Heart right ventricle (tissue), 16 donors: Measurements from ENCODE around the gene LRRN4. TPM values are rescaled to one million over a fixed set of nuclear protein-coding genes. Genes with fewer than 3 reads are reported as not detected.

Source experiments
- ATAC-seq, 8 donors: fragments of 200-7000 bp; cut with Tn5 transposase; one replicate each; pipeline ENCODE4 v1.9.1; 2020; ENCODE audit warnings: mild to moderate bottlenecking in 8 of 8, moderate library complexity in 8 of 8, moderate number of reproducible peaks in 1 of 8
- DNase-seq, 2 donors: peaks; one replicate each; pipeline ENCODE4 v3.0.0-alpha.2; 2020
- H3K27ac ChIP-seq, 10 donors: fragments of 200-600 bp; sonication (generic) in 2 of 10; one replicate each; pipeline versions ENCODE4 v1.5.0 to v1.8.0; 2020 to 2022; ENCODE audit warnings: mild to moderate bottlenecking in 3 of 10
- H3K27me3 ChIP-seq, 7 donors: fragments of 200-600 bp; one replicate each; pipeline ENCODE4 v1.8.0; 2021 to 2022; ENCODE audit warnings: mild to moderate bottlenecking in 2 of 7
- H3K36me3 ChIP-seq, 9 donors: fragments of 200-600 bp; sonication (generic) in 1 of 9; one replicate each; pipeline versions ENCODE4 v1.5.0 to v1.8.0; 2020 to 2022; ENCODE audit warnings: mild to moderate bottlenecking in 2 of 9
- H3K4me1 ChIP-seq, 9 donors: fragments of 200-600 bp; sonication (generic) in 1 of 9; one replicate each; pipeline versions ENCODE4 v1.5.0 to v1.8.0; 2020 to 2022; ENCODE audit warnings: mild to moderate bottlenecking in 4 of 9
- H3K4me3 ChIP-seq, 10 donors: fragments of 200-600 bp; sonication (generic) in 2 of 10; one replicate each; pipeline versions ENCODE4 v1.5.0 to v1.8.0; 2020 to 2022; ENCODE audit warnings: mild to moderate bottlenecking in 7 of 10, moderate library complexity in 2 of 10
- H3K9me3 ChIP-seq, 11 donors: fragments of 200-600 bp in 10 of 11; sonication (generic) in 2 of 11; one replicate each; pipeline versions ENCODE4 v1.5.0 to v1.8.0; 2013 to 2022; ENCODE audit warnings: mild to moderate bottlenecking in 2 of 11, control low read depth in 1 of 11, moderate library complexity in 1 of 11
- WGBS, 2 donors: extraction: QIAGEN DNeasy Blood & Tissue Kit; methylation state at CpG; one replicate each; pipeline ENCODE4 v1.1.7; 2013; ENCODE audit warnings: inconsistent platforms in 1 of 2; 5-methylcytosine and 5-hydroxymethylcytosine counted together
- intact Hi-C, 10 donors: fragments of 100-400 bp; cut with DNase I; formaldehyde crosslinking; loops; one replicate each; pipeline versions ENCODE4 v1.11.1 to v1.14.2; 2022
- polyA plus RNA-seq, 2 donors: library from polyadenylated mRNA; stranded (reverse); fragments of 200-250 nt; gene quantifications; one replicate each; pipeline ENCODE4 v1.2.3, GENCODE V29; 2013
- total RNA-seq, 10 donors: library from RNA; stranded (reverse); fragmentation: NEBNext Ultra II Directional in 3 of 10; extraction: Animal tissue kit (Norgen Biotek cat#: 25700) in 3 of 10; gene quantifications; one replicate each; pipeline versions ENCODE4 v1.2.1 to v1.2.4, GENCODE V29; 2021 to 2023
- TF ChIP-seq, protein P1 (sequence below), 9 donors: fragments of 200-600 bp; sonication (generic) in 2 of 9; IDR thresholded peaks; one replicate each; pipeline versions ENCODE4 v1.5.0 to v1.8.0; 2021 to 2022; ENCODE audit warnings: antibody characterized with exemption in 9 of 9, mild to moderate bottlenecking in 5 of 9, moderate library complexity in 1 of 9
- donor health status: Arrhythmogenic right ventricular cardiomyopathy.
- donor health status: ischemic (EF 13 %, LVEDD 7.1; RV severe dilation, severe dysfunction).
- donor health status: healthy with polysubstance abuse.
- donor health status: DM: no; HTN: yes; CAD: no.
- donor health status: DM: no; HTN: no; CAD: no.
- donor health status: ischemic (EF 25% LVEDD 6.9; RV normal size, moderate dysfunction).
- donor health status: ischemic (EF 25% LVEDD 5.7; RV mildly dilated, moderate dysfunction).
- donor health status: healthy.
- donor health status: DM: yes; HTN: yes; CAD: no.
- donor health status: Ischemic cardiomyopathy.
- donor health status: ischemic (EF 35%, LVEDD 5.7; RV mildly dilated, moderate dysfunction).
- donor health status: nonischemic (EF 11% LVEDD 7.7; RV severe dilation, severe dysfunction).
- donor health status: DM: yes; HTN: yes; CAD: no.
- donor health status: PGD.
- donor health status: ischemic (EF 29% LVEDD 5.4; RV normal size, mild dysfunction).
- donor health status: nonischemic (EF 23%, LVEDD 6.1; RV moderate dilation, normal function).

Gene LRRN4
- total and polyA plus RNA-seq, 12 donors = 0.11 to 1.1 (median 0.21) TPM; not detected in 4

DNA sequence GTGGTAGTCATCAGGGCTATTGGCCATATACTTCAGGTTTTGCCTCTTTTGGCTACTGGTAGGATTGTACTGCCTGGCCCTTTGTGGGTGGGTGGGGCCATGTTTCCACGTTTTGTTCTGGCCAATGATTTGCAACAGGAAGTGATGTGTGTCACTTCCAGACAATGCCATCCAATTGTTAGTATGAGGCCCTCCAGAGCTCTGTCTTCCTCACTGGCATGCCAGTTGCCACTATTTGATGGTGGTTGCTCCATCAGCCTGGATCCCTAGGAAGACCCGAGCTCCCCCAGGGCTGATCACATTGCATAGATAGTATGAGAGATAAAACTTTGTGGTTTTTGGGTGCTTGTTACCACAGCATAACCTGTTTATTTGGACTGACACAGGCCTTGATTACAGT, 7.7 kb upstream of the LRRN4 start:
- no peak for ATAC-seq

DNA sequence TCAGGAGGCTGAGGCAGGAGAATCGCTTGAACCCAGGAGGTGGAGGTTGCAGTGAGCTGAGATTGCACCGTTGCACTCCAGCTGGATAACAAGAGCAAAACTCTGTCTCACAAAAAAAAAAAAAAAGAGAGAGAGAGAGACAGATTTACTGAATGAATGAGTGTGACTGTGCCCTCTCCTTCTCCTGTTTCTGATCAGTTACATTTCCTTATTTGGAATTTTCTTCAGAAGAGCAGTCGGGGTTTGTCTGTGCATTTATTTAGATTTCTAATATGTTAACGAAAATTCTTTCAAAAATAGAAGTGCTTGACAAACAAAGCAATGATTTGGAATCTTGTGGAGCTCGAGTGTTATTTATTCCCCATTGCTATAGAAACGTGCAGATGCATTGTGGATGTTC, 6.4 kb upstream of the LRRN4 start:
- H3K9me3 ChIP-seq = no peaks in the 10 kb centered on the region
- intact Hi-C loops = no loop called here
- TF ChIP-seq, protein P1, sequence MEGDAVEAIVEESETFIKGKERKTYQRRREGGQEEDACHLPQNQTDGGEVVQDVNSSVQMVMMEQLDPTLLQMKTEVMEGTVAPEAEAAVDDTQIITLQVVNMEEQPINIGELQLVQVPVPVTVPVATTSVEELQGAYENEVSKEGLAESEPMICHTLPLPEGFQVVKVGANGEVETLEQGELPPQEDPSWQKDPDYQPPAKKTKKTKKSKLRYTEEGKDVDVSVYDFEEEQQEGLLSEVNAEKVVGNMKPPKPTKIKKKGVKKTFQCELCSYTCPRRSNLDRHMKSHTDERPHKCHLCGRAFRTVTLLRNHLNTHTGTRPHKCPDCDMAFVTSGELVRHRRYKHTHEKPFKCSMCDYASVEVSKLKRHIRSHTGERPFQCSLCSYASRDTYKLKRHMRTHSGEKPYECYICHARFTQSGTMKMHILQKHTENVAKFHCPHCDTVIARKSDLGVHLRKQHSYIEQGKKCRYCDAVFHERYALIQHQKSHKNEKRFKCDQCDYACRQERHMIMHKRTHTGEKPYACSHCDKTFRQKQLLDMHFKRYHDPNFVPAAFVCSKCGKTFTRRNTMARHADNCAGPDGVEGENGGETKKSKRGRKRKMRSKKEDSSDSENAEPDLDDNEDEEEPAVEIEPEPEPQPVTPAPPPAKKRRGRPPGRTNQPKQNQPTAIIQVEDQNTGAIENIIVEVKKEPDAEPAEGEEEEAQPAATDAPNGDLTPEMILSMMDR (IDR thresholded peaks at IDR 0.05) = no peak
- ATAC-seq (no peak), DNase-seq (no peak)
- 67 to 78% methylated on average over 6 of the region's 6 CpGs for WGBS, 2 donors
- H3K4me3 ChIP-seq = no peak overlapping the region
- H3K4me1 ChIP-seq = no peaks in the 10 kb centered on the region
- peaks cover 0 to 18% (median 3%) of the 10 kb centered on the region in 7 donors for H3K27me3 ChIP-seq
- H3K27ac ChIP-seq = no peak overlapping the region
- no peaks in the 10 kb centered on the region for H3K36me3 ChIP-seq

More for the DNA sequence above, 7.7 kb upstream of the LRRN4 start:
- DNase-seq = no peak
- Histone ChIP-seq H3K9me3 (no peaks in the 10 kb centered on the region), H3K4me1 (no peaks in the 10 kb centered on the region), H3K36me3 (no peaks in the 10 kb centered on the region), H3K27ac (no peak overlapping the region), H3K27me3 (peaks cover 0 to 18% (median 3%) of the 10 kb centered on the region in 7 donors), H3K4me3 (no peak overlapping the region)
- intact Hi-C loops = no loop called here
- TF ChIP-seq, protein P1 (IDR thresholded peaks at IDR 0.05) = no peak
- WGBS, 2 donors = 63 to 65% methylated on average over 2 of the region's 2 CpGs

DNA sequence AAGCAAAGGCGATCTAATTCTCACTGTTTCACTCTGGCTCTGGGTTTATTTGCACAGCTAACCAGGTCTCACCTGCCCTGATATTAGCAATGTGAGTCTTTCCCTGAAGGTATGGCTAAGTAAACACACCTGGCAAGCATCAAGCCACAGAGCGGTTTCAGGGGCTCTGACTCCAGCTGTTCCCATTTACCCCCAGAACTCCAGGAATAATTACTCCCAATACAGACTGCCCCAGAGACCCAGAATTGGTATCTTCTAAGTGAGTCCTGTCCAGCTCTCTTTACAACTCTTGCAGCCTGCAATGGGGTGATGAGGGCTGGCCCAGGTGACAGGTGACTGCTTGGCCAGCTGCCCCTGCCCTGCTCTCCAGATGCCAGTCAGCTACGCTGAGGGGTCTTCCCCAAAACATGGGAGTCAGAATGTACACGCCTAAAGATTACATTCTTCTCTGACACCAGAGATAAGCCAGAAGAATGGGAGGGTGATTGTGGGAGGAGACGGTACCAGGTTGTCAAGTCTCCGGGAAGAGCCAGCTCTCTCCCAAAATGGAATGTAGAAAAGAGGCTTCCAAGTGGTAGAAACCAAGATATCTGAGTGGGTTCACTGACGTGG, 4.9 kb upstream of the LRRN4 start:
- H3K27me3 ChIP-seq = peaks cover 0 to 23% (median 3%) of the 10 kb centered on the region in 7 donors
- H3K4me3 ChIP-seq = no peak overlapping the region
- TF ChIP-seq, protein P1 (IDR thresholded peaks at IDR 0.05) = no peak
- H3K4me1 ChIP-seq = peaks cover 0 to 9% (median 6%) of the 10 kb centered on the region in 9 donors
- H3K9me3 ChIP-seq = no peaks in the 10 kb centered on the region
- DNase-seq (no peak), ATAC-seq (peak in 1 of 8 donors; percentile 30)
- intact Hi-C loops = no loop called here
- 34 to 37% methylated on average over 7 of the region's 7 CpGs for WGBS, 2 donors
- H3K36me3 ChIP-seq = no peaks in the 10 kb centered on the region
- H3K27ac ChIP-seq = no peak overlapping the region

DNA sequence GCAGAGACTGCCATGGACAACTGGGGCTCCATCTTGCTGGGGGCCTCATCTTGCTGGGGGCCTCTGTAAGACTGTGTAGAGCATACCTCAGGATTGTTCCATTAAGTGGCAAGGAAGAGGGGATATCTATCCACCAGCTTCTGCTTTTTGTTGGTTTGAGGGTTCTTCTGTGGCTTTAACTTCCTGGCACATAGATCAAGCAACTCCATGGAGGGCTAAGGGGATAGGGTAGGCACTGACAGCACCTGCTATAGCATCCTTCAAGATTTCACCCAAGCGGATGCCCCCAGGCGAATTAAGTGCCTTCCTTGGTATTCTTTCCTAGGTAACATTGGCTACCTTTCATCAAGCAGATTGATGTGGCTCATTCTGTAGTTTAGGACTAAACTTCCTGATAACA, 3.8 kb upstream of the LRRN4 start:
- no peak for DNase-seq

More for the DNA sequence above, 3.8 kb upstream of the LRRN4 start:
- TF ChIP-seq, protein P1 (IDR thresholded peaks at IDR 0.05) = no peak
- Histone ChIP-seq H3K4me3 (no peak overlapping the region), H3K27me3 (peaks cover 0 to 34% (median 7%) of the 10 kb centered on the region in 7 donors), H3K36me3 (no peaks in the 10 kb centered on the region), H3K4me1 (peaks cover 0 to 14% (median 7%) of the 10 kb centered on the region in 9 donors), H3K9me3 (no peaks in the 10 kb centered on the region), H3K27ac (no peak overlapping the region)
- intact Hi-C loops = no loop called here
- ATAC-seq = no peak
- WGBS, 2 donors = 64 to 75% methylated on average over 2 of the region's 2 CpGs
